DMS153 treated with DMSO at 0.1 percent for 48 hours (cell line): ENCODE results near the gene DISP3.
A peak's percentile ranks its signal among the peaks of the same experiment; 100 is the strongest.
"Not testable (repeated sequence)": the region's sequence is repeated elsewhere in the genome, so short reads cannot be mapped to it uniquely, and the experiment has no call there.

Experiments
- DNase-seq: peaks from one replicate; lab custom pipeline; 2025; ENCODE audit not compliant: unreplicated experiment; lab: John Stamatoyannopoulos, UW

Gene DISP3

DNA sequence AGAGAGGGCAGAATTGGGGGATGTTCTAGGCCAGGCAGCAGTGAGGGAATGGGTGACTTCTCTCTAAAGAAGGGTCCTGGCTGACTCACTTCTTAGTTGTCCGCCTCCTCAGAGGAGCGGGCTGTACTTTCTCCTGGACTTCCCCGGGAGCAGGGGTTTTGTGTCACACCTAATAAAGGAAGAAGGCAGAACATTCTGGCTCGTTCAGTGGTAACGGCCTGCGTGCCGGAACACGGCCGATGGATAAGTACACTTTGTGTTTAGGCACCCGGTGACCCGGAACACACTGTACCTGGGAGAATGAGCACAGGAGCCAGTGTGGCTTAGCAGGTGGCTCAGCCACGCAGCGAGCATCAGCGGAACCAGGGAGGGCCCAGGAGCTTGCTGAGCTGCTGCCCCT, 90.6 kb downstream of the DISP3 start:
- DNase-seq = no peak

DNA sequence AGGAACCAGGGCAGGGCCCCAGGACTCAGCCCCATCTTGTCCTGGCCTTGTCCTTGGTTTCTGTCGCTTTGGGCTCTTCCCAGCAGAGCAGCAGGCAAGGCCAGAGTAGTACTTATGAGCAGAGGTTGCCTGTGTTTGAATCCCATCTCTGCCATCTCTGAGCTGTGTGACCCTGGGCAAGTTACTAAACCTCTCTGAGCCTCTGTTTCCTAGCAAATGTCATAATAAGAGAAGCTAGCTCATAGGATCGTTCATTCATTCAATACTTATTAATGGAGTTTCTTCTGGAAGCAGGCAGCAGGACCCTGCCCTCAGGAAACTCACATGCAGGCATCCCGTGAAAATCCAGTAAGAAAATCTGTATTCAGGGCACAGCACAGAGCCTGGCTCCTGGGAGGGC, 91.0 kb downstream of the DISP3 start:
- DNase-seq = no peak

DNA sequence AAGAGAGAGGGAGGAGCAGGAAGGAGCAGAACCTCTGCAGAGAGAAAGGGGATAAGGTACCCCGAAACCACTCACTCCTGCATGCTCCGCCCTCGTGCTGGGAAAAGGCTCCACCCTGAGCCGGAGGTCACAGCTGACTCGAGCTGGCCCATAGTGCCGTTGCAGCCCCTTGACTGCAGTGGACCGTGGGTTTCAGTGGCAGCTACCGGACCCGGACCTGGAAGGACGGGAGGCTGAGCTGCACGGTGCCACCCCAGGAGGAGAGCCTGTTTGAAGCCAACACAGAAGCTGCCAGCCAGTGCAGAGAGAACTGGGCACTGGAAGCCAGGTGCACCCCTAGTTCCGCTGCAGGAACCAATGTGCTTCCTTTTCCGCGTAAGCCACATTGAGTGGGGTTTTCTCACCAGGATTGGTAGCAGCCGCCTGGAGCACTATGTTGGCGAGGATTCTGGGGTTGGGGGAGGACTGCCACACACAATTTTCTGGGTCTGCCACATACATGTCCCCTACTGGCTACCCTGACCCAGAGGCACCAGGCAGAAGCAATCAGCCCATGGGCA, 91.9 kb downstream of the DISP3 start:
- DNase-seq = no peak

DNA sequence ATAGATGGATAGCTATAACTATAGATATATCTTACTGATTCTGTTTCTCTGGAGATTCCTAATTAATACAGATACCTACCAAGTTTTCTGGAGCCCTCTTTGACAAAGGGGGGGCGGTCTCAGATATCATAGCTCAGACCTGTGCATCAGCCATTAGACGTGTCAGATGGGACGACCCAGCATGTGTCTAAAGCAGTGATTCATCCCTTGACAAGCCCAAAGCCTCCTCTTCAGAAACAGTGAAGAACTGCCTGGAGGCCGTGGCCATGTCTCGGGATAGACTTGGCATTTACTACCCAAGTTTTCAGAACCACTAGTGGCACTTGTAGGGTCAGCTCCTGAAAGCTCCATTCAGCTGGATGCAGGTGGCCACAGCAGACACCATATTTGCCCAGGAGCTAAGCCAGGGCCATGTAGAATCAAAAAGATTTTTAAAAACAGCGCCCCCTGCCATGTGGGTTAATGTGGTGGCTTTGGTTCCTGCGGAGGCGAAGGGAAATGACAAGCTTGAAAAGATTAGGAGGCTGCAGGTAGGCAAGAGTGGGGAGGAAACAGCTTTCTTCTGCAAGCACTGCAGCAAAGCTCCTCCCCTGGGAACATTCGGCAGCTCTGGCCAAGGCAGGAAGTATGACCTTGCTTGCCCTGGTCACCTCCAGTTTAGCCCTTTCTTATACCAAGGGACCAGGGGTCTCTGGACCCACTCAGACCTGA, 93.1 kb downstream of the DISP3 start:
- DNase-seq = peak; percentile 38

DNA sequence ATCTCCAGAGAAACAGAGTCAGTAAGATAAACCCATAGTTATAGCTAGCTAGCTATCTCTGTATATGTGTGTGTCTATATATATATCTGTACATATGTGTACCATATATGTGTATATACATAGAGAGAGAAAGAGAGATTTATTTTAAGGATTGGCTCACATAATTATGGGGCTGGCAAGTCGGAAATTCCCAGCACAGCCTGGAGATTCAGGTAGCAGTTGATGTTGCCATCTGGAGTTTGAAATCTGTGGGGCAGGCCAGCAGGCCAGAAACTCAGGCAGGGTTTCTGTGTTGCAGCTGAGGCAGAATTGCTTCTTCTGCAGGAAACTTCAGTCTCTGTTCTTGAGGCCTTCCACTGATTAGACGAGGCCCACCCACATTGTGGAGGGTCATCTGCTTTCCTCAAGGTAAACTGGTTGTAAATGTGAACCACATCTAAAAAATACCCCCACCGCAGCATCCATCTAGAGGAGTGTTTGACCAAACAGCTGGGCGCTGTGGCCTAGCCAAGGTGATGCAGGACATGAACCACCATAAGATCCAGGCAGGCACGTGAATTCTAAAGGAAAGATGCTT, 94.2 kb downstream of the DISP3 start:
- no peak for DNase-seq

DNA sequence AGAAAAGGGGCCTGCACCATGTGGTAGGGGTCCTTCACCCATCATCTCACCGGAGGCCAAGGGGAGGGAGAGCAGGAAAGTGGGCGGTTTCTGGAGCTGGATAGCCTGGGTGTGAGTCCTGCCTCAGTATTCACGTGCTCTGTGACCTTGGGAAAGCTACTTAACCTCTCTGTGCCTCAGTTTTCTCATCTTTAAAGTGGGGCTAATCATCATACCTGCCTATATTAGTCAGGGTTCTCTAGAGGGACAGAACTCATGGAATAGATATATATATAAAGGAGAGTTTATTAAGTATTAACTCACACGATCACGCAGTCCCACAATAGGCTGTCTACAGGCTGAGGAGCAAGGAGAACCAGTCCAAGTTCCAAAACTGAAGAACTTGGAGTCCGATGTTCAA, 96.6 kb downstream of the DISP3 start:
- DNase-seq = no peak

DNA sequence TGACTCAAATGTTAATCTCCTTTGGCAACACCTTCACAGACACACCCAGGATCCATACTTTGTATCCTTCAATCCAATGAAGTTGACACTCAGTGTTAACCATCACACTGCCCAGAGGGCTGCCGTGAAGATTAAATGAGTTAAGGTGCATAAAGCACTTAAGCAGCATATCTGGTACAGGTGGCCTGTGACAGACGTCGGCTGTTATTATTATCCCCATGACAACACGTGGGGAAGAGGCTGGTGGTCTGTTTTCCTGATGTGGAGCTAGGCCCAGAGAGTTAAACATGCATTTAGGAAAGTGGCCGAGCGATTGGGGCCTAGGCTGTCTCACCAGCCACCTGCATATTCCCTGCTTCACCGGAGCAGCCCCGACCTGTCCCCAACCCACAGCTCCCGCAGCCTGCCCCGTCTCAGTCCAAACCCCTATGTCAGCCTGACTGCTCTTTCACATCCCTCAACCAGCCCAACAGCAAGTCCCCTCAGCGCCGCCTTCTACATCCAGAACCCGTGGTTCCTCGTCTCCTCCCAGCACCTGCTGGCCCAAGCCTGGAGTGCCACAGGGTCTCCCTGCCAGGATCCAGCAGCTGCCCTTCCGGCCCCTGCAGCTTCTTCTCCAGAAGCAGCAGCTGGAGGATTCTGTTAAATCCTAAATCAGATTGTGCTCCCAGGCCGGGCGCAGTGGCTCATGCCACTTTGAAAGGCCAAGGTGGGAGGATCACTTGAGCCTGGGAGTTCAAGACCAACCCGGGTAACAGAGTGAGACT, 97.3 kb downstream of the DISP3 start:
- no peak for DNase-seq

DNA sequence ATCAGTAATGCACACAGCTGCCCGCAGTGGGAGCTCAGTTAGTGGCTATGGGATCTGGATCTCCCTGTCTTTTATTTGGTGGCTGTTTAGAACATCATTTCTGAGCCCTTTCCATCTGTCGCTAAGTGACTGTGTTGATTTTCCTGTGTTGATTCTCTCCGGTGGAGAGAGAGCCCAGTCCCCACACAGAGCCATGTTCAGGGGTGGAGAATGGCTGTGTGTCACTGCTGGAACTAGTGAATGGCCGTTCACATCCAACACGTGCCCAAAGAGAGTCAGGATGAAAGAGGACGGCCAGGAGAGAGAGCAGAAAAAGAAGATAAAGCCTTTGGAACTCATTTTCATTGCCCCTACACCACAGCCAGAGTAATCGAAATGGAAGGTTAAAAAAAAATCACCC, 99.0 kb downstream of the DISP3 start:
- no peak for DNase-seq

DNA sequence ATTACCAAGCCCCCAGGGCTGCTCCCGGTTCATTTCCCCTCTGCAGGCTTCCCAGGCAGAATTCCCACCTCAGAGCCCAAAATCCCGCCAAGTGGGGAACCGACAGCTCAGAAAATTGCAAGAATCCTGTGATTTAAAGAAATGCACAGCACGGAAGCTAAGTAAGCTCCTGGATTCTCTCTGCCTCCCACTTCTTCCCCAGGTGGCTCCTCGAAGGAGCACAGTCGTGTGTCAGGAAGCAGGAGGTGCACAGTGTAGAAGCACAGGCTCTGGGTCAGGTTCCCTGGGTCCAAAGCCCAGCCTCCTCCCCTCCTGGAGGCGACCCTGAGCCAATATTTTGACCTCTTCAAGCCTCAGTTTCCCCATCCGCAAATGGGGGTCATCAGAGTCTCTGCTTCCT, 100.6 kb downstream of the DISP3 start:
- no peak for DNase-seq

DNA sequence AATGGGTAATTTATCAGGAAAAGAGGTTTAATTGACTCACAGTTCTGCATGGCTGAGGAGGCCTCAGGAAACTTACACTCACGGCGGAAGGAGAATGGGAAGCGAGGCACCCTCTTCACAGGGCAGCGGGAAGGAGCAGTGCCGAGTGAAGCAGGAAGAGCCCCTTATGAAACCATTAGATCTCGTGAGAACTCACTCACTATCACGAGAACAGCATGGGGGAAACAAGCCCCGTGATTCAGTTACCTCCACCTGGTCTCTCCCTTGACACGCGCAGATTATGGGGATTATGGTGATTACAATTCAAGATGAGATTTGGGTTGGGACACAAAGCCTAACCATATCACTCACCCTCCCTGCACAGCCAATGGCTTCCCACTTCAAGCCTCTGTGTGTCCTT, 101.1 kb downstream of the DISP3 start:
- not testable (repeated sequence) for DNase-seq

DNA sequence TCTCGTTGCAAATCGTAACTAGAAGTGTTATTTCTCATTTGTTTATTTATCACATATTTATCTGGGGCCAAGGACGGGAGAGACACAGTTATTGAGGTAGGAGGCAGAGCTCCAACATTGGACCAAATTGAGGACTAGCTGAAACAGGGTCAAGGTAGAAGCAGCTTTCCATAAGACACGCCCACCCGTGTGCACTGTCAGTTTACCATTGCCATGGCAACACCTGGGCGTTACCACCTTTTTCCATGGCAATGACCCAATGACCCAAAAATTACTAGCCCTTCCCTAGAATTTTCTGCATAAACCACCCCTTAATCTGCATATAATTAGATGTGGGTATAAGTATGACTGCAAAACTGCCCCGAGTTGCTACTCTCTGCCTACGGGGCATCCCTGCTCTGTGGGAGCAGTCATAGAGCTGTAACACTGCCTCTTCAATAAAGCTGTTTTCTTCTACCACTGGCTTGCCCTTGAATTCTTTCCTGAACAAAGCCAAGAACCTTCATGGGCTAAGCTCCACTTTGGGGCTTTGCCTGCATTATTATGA, 102.6 kb downstream of the DISP3 start:
- DNase-seq = no peak

DNA sequence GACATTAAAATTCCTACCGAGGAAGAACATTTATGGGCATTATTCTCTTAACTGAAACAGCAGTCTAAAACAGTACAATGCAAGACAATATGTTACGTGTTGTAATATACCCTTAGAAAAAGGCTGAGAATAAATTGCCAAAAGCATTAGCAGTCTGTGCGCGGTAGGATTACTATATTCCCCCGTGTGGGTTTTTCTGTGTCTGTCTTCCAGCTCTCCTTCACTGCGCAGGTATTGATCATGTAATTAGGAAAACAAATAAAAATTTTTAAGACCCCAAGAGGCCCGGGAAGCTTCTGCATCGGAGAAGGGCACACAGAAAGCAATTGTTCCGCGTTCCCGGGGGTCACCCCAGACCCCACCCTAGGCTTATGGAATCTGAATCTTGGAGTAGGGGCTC, 106.4 kb downstream of the DISP3 start:
- DNase-seq = no peak
